Embryonic facial prominence (tissue), 1 donor: Measurements from ENCODE around the gene SPATA31D4.
"Not testable (repeated sequence)": the region's sequence is repeated elsewhere in the genome, so short reads cannot be mapped to it uniquely, and the experiment has no call there.

Experiments used
- DNase-seq: peaks from one replicate; pipeline ENCODE4 v3.0.0-alpha.2; 2016; ENCODE audit errors: extremely low spot score

SPATA31D4 gene

DNA sequence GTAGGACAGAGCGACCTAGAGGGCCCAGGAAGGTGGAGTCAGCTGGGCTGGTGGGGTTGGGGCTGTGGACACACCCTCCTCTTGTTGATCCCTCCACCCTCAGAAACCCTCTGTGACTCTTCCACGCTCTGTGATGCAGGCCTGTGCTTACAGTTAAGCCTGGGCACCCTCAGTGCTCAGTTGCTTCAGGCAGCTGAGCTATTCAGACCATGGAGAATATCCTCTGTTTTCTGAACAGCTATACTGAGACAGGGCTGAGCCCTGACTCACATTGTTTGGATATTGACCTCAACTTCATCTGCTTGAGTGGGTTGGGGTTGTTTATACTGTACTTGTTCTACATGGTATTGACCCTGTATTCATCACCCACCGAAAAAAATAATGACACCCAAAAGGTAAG lies at the start of gene SPATA31D4:
SPATA31D4 (plus strand) TSS at position 124 of the 400 bp plus-strand sequence; CDS start at position 210, 86 bp downstream.
- DNase-seq: not testable (repeated sequence)

DNA sequence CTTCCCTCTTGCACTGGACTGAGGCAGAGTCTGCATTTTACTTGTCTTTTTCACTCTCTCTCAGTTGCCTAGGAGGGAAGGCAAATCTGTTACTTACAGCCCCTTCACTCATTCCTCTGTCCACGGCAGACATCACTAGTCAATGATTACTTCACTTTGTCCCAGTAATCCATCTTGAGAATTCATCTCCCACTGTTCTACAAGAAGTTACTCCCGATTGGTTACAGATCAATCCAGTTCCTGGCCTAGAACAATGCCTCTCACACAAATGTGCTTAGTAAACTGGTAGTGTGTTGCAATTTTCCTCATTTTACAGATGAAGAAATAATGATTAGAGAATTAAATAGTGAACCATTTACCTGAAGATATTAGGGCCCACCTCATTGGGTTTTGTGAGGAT lies 49.7 kb upstream of the SPATA31D4 start:
- no peak for DNase-seq

DNA sequence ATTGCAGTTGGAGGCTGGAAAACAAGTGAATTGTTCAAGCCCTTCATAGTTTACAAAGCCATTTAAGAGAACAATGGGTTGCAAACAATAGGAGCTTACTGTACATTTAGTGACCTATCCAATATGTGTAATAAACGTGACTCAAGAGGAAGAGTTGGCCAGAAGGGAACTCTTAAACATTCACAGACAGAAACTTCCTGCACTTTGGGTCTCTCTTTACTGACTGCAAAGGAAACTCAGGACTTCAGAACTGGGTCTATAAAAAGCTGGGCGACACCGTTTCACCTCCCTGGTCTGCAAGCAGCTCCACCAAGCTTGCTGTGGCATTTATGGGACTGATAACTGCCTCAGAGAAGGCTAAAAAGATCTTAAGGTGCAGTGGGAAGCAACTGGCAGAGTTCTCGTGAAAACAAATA lies 48.7 kb upstream of the SPATA31D4 start:
- DNase-seq: no peak

DNA sequence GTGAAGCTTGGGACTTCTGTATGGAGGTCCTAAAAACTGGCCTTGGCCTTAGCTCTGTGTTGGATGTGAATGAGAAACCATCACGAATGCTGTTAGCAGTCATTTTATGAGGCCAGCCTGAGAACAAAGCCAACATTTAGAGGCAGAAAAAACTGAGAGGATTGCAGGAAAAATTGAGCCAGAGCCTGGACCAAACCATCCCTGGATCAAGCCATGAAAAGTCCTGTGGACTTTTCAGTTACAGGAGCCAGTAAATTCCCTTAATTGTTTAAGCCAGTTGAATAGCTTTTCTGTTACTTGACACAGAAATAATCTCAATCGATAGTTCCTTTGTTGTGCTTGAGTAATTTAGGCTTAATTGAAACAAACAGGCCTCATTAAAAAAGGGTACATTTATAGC lies 42.6 kb upstream of the SPATA31D4 start:
- no peak for DNase-seq

DNA sequence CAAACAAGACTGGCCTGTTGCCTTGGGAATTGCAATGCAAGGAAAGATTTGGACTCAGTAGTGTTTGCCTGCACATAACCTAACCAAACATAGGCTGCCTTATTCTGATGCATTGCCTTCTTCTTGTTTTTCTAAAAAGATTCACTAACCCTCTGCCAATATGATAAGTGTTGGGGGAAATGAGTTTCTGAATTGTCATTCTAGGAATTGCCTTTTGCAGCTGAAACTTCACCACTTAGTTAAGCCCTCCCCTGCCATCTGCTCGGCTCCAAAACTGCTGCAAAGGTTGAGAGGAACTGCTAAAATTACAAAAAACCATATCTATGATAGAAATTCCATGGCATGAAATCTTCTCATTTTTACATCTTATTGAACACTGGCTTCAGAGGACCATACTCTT lies 41.6 kb upstream of the SPATA31D4 start:
- DNase-seq: no peak

DNA sequence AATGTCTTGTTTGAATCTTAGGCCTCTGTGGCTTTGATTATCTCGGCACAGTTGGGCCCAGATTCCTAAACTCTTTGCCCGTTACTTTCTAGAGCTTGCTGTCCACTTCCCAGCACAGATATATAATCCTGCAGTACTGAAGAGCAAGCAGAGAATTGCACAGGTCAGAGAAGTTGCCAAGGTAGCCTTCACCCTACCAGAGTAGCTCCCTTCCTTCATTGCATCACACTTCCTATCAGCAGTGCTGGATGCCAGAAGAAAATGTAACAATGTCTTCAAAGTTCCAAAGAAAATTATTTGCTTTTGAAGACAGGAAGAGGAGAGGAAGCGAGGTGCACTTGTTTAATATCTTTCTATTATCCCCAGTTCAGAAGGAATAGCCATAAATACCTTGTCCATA lies 38.1 kb upstream of the SPATA31D4 start:
- no peak for DNase-seq

DNA sequence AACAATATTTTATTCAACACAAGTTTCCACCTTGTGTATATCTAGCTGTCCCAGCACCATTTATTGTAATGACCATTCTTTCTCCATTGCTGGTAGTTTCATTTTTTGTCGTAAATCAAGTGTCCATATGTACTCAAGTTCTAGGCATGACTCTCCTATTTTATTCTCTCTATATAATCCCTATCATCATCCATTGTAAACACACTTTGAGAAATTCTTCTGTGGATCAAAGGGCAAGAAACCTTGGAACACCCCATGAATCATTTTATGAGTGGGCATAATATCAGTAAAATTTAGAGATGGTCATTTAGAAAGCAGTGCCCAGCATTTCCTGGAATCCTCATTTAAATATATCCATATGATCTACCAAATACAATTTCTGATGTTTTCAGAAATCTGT lies 35.8 kb upstream of the SPATA31D4 start:
- no peak for DNase-seq

DNA sequence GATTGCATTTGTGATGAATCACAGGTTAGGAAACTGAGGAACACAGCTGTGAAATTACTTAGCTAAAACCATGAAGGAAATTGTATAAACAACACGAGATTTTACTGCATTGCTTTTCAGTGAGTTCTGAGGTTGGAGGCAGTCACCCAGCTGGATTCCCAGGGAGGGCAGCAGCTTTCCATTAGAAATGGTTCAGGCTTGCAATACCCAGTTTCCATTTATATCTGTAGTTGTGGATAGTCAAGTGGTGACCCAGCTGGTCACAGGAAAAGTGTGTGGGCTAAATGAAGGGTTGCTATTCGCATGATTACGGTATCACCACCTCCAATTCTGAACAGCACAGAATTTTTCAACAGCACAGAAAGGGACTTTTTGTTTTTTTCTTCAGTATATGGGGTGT lies 34.3 kb upstream of the SPATA31D4 start:
- no peak for DNase-seq

DNA sequence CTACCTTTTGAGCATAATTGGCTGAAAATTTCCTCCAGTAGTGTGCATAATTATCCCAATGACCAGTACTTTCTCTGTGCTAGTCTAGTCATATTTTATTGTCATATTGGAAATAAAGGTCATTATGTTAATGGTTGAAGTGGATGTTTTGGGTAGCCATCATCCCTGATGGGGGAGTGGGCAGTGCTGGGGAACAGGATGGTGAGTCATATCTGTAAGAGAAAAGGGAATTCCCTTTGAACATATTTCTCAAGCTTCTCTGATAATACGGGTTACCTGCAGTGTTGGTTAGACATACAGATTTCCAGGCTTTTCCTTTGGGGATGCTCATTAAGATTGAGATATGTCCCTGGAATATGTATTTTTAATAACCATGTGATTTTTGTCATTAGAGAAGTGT lies 33.3 kb upstream of the SPATA31D4 start:
- no peak for DNase-seq

DNA sequence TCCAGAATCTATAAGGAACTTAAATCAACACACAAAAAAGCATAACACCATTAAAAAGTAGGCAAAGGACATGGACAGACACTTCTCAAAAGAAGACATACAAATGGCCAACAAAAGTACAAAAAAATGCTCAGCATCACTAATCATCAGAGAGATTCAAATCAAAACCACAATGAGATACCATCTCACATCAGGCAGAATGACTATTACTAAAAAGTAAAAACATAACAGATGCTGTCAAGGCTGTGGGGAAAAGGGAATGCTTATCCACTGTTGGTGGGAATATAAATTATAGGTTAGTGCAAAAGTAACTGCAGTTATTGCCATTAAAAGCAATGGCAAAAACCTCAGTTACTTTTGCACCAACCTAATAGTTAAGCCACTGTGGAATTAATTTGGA lies 32.2 kb upstream of the SPATA31D4 start:
- DNase-seq: no peak

DNA sequence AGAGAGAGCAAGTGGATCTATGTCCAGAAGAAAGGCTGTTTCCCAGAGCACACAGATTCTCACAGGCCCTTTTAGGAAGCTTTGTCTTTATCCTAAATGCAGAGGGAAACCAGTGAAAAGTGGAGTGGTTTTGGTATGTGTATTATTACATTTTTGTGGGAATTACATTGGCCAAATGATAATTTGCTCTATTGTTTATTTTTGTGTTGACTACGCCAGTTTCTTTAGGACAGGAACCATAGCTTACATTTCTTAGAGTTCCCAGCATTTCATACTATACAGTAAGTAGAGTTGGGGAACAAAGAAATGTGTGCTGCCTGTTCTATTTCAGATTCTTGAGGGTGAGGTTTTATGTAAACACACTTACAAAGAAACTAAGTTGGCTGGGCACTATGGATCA lies 29.4 kb upstream of the SPATA31D4 start:
- no peak for DNase-seq

DNA sequence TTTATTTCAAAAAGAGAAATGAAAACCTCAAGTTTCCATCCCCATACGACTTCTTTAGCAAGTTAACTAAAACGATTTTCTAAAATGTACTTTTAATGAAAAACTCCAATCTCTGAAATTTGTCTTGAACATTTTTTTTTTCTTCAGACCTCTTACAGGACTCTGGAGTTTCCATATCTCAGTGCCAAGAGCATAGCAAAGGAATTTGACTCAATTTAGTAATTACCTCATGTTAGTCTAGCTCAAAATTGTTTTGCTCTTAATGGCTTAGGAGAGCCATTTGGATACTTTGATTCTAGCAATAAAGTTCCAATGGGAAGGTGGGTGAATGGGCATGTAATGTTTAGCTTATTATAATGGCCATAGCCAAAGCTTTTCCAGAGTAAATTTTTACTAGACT lies 26.0 kb upstream of the SPATA31D4 start:
- DNase-seq: no peak

DNA sequence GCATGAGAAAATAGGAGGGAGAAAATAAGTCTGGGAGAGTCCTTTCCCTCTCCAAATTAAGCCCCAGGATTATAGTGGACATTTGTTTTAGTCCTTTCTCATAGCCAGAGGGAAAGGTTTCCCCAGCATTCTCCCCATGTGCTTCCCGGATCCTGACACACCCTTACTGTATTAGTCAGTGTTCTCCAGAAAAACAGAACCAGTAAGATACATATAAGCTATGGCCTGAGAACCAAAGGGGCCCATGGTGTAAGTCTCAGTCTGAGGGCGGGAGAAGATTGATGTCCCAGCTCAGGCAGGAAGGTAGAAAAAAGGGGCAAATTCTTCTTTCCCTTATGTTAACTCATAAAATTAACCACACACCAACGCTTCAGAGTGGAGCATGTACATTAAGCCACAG lies 25.6 kb upstream of the SPATA31D4 start:
- no peak for DNase-seq

DNA sequence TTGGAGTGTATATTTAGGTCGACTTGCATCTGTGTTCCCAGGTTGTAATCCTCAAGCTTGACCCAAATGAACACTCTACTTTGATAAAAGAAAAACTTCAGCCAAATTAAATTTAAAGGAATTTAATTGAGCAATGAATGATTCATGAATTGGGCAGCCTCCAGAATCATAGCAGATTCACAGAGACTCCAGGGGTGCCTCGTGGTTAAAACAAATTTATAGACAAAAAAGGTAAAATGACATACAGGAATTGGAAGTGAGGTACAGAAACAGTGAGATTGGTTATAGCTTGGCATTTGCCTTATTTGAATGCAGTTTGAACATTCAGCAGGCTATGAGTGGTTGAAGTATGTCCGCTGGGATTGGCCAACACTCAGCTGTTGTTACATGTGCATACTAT lies 21.6 kb upstream of the SPATA31D4 start:
- no peak for DNase-seq

DNA sequence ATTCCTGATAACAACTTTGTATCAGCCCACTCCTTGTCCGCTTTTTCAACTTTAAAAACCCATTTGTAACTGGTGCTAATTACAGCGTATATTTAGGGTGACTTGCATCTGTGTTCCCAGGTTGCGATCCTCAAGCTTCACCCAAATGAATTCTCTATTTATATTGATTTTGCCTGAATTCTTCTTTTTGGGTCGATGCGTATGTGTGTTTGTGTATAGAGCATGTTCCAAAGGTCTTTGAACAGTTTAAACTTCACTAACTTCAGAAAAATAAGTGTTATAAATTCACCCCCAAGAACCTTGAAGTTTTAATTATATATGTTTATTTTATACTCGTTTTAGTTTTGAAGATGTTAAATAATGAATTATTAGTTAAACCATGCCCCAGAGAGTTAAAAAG lies 16.1 kb upstream of the SPATA31D4 start:
- DNase-seq: no peak

DNA sequence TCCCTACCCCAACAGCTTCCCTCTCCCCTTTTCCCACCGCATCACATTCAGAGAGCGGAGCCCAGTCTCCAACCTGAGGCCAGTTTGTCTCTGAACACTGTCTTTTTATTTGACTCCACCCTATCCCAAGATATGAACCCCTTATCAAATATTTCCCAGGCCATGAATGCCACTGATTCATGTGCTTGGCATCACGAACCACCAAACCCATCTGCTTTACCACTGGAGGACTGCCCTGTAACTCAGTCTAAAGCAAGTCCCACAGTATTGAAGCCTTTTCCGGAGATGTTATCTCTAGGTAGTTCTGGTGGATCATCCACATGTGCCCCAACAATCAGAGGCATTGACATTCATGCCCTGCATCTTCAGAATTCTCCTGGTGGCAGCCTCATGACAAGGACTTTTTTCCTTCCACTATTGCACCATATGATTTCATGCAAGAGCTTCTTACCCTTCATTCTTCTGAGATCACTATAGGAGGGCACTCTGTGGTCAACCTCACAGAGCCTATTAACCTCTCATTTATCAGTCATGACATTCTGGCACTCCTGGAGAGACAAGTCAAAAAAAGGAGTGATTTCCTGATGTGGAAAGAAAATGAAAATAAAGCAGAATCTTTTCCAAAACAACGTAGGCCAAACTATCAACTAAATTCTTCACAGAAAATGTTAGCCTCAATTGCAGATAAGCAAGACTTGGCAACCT lies 12.3 kb upstream of the SPATA31D4 start:
- DNase-seq: no peak

DNA sequence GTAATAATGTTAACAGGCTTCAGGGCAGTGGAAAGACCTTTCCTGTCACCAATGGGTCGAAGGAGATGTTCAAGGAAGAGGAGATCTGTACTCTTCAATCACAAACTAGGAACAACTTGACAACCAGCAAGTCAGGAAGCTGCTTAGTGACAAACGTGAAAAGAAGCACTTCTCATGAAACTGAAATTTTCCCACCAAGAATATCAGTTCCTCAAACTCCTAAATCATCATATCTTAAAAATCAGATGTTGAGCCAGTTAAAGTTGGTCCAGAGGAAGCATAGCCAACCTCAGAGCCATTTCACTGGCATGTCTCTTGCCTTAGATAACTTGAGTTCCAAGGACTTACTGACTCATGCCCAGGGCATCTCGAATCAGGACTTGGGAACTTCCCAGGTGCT lies 9.7 kb upstream of the SPATA31D4 start:
- not testable (repeated sequence) for DNase-seq

DNA sequence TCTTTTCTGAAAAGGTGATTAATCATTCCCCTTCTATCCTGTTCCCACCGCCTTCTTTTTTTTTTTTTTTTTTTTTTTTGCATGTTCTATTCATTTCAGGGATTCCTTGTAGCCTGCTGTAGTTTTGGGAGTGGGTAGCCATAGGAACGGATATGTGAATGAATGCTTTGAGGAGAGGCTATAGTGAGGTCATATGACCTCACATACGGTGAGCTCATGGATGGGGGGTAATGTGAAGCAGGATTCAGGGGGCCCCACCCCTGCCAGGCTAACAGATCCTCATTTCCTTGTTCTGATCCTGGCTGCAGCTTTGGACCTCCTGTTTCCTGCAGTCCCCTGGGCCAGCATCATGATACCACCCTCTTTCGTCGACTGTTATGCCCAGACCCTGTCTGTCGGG lies 1.9 kb downstream of the SPATA31D4 start:
- not testable (repeated sequence) for DNase-seq

DNA sequence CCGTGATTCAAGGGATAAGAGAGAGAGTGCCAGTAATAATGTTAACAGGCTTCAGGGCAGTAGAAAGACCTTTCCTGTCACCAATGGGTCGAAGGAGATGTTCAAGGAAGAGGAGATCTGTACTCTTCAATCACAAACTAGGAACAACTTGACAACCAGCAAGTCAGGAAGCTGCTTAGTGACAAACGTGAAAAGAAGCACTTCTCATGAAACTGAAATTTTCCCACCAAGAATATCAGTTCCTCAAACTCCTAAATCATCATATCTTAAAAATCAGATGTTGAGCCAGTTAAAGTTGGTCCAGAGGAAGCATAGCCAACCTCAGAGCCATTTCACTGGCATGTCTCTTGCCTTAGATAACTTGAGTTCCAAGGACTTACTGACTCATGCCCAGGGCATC lies 5.3 kb downstream of the SPATA31D4 start:
- not testable (repeated sequence) for DNase-seq

DNA sequence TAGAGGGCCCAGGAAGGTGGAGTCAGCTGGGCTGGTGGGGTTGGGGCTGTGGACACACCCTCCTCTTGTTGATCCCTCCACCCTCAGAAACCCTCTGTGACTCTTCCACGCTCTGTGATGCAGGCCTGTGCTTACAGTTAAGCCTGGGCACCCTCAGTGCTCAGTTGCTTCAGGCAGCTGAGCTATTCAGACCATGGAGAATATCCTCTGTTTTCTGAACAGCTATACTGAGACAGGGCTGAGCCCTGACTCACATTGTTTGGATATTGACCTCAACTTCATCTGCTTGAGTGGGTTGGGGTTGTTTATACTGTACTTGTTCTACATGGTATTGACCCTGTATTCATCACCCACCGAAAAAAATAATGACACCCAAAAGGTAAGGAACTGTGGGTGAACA lies 15.2 kb downstream of the SPATA31D4 start, which contains the start of gene SPATA31D3:
SPATA31D3 (plus strand) TSS at position 108 of the 400 bp plus-strand sequence; CDS start at position 194, 86 bp downstream.
- DNase-seq: not testable (repeated sequence)

DNA sequence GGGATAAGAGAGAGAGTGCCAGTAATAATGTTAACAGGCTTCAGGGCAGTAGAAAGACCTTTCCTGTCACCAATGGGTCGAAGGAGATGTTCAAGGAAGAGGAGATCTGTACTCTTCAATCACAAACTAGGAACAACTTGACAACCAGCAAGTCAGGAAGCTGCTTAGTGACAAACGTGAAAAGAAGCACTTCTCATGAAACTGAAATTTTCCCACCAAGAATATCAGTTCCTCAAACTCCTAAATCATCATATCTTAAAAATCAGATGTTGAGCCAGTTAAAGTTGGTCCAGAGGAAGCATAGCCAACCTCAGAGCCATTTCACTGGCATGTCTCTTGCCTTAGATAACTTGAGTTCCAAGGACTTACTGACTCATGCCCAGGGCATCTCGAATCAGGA lies 20.4 kb downstream of the SPATA31D4 start:
- DNase-seq: not testable (repeated sequence)

DNA sequence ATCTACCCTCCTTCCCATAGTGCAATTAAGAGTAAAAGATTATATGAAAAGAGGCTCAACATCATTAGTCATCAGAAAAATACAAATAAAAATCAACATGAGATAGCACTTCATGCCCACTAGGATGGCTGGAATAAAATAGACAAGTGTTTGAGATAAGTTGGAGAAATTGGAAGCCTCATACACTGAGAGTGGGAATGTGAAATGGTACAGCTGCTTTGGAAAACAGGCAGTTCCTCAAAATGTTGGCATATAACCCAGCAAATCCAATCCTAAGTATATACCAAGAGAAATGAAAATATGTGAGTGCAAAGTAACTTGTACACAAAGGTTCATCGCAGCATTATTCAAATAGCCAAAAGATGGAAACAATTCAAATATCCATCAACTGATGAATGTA lies 24.9 kb downstream of the SPATA31D4 start:
- DNase-seq: no peak

DNA sequence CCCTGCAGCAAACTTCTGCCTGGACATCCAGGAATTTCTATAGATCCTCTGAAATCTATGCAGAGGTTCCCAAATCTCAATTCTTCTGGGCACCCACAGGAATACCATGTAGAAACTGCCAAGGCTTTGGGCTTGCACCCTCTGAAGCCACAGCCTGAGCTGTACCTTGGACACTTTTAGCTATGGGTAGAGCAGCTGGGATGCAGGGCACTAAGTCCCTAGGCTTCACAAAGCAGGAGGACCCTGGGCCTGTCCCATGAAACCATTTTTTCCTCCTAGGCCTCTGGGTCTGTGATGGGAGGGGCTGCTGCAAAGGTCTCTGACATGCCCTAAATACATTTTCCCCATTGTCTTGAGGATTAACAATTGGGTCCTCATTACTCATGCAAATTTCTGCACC lies 27.4 kb downstream of the SPATA31D4 start:
- DNase-seq: no peak
